Measurements from ENCODE around the gene DYNC1LI2. TPM values are rescaled to one million over a fixed set of nuclear protein-coding genes. Genes with fewer than 3 reads are reported as not detected.
"Not testable (repeated sequence)": the region's sequence is repeated elsewhere in the genome, so short reads cannot be mapped to it uniquely, and the experiment has no call there.

The DYNC1LI2 gene
- 10 to 100 TPM; 15.3 to 41.1 (median 16.6) TPM for polyA plus RNA-seq

DNA sequence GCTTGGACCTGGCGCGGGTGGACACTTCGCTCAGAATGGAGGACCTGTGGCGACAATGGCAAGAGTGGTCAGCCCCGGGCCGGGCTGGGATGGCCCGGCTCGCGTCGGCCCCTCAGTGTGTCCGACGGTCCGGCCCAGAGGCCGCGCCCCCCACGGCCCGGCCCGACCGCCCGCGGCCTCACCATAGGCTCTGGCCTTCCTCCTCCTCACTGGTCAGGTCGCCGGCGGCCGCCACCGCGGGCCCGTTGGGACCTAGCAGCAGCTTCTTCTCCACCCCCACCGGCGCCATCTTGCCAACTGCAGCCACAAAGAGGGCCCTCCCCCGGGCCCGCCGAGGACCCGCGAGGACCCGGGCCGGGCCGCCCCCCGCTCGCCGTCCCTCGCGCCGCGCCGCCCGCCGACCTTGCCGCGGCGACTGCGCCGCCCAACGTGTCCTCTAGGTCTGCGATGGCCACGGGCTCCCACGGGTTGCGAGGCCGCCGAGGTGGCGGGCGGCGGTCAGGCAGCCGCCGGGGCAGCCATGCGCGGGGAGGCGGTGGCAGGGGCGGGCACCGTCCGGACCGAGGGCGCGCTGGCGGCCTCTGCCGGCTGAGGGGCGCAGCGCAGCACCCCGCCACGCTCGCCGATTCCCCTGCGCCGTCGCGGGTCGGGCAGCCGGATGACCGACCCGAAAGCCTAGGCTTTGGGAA is at the start of gene DYNC1LI2:
Gene DYNC1LI2, minus strand, starts transcription at position 307 of the 689 bp plus-strand sequence. Its CDS starts 18 bp downstream, at position 289.
- DNase-seq: peak; percentile 85 to 87 (median 86)
- H3K4me3 Mint-ChIP-seq: peak within 1 kb of the TSS; percentile 87 to 96 (median 92)
- H3K27ac Mint-ChIP-seq: peak within 1 kb of the TSS; percentile 73 to 95 (median 90)
- peaks cover 41 to 45% of the 10 kb centered on the region in 2 donors for H3K4me1 Mint-ChIP-seq
- H3K27me3 Mint-ChIP-seq (ENCODE audit: low read depth in 3 of 3): peaks cover 0 to 14% (median 4%) of the 10 kb centered on the region in 3 donors
- no peaks in the 10 kb centered on the region for H3K9me3 Mint-ChIP-seq
- H3K36me3 Mint-ChIP-seq: peaks cover 0 to 9% (median 3%) of the 10 kb centered on the region in 3 donors

DNA sequence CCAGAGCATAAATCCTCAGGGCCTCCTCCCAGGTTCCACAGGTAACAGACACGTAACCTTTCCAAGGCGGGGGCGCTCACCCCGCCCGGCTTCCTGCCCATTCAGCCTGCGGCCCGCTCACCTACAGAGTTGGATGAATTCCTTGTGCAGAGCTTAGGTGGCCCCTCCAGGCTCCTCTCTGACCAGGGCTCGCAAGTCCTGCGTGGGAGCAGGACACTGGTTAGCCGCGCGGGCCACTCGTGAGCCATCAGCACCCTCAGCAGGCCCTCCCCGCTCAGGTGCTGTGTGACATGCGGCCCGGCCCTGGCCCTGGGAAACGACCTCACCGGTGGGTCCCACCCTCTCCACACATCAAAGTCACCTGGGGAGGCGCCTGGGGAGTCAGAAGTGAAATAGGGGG is 49.4 kb upstream of the DYNC1LI2 start:
- DNase-seq: no peak
- no peaks in the 10 kb centered on the region for H3K4me1 Mint-ChIP-seq
- H3K27me3 Mint-ChIP-seq (ENCODE audit: low read depth in 3 of 3): peaks cover 0 to under 1% (median 0%) of the 10 kb centered on the region in 3 donors
- H3K36me3 Mint-ChIP-seq: peaks cover 14 to 45% (median 17%) of the 10 kb centered on the region in 3 donors
- no peak overlapping the region for H3K27ac Mint-ChIP-seq
- H3K4me3 Mint-ChIP-seq: no peak overlapping the region
- no peaks in the 10 kb centered on the region for H3K9me3 Mint-ChIP-seq

DNA sequence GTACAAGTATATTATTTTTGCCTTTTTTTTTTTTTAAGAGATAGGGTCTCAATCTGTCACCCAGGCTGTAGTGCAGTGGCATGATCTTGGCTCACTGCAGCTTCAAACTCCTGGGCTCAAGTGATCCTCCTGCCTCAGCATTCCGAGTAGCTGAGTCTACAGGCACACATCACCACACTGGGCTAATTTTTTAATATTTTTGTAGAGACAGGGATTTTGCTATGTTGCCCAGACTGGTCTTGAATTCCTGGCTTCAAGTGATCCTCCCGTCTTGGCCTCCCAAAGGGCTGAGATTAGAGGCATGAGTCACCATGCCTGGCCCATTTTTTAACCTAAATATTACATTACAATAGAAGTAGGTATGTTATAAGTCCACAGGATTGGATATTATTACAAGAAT is 46.8 kb upstream of the DYNC1LI2 start:
- peak overlapping the region in 1 of 6 donors; percentile 30 for H3K27ac Mint-ChIP-seq
- H3K27me3 Mint-ChIP-seq (ENCODE audit: low read depth in 3 of 3): peaks cover 0 to 4% (median 0%) of the 10 kb centered on the region in 3 donors
- peaks cover 0 to 18% (median 5%) of the 10 kb centered on the region in 3 donors for H3K36me3 Mint-ChIP-seq
- H3K4me3 Mint-ChIP-seq: no peak overlapping the region
- no peak for DNase-seq
- no peaks in the 10 kb centered on the region for H3K9me3 Mint-ChIP-seq
- no peaks in the 10 kb centered on the region for H3K4me1 Mint-ChIP-seq

DNA sequence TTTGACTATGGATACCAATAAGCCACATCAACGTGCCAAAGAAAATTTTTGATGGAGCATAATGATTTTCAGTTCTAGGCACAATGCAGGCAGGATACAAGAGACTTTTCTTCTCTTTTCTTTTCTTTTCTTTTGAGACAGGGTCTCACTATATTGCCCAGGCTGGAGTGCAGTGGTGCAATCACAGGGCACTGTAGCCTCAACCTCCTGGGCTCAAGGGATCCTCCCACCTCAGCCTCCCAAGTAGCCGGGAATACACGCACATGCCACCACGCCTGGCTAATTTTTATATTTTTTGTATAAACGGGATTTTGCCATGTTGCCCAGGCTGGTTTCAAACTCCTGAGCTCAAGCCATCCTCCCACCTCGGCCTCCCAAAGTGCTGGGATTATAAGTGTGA is 42.6 kb upstream of the DYNC1LI2 start:
- H3K27me3 Mint-ChIP-seq (ENCODE audit: low read depth in 3 of 3); H3K9me3 Mint-ChIP-seq; H3K27ac Mint-ChIP-seq: not testable (repeated sequence)

DNA sequence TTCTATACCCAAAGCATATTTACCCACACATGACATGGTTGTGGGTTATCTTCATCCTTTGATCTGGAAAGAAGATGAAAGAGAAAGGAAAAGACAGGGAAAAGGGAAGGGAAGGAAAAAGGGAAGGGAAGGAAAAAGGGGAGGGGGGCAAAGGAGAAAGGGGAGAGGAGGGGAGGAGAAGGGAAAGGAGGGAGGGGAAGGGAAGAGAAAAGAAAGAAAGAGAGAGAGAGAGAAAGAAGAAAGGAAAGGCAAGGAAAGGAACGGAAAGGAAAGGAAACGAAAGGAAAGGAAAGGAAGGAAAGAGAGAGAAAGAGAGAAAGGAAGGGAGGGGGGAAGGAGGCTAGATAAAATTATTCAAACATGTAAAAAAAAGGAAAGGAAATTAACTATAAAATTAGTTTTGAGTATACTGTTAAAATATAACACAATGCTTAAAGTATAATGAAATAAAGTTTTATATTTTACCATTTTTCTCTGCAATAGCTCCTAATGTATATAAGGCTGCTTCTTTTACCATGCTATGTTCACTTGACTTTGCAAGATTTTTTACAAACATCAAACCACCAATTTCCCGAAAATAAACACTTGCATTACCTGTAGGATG is 38.8 kb upstream of the DYNC1LI2 start:
- Mint-ChIP-seq H3K9me3 (no peaks in the 10 kb centered on the region), H3K4me3 (no peak overlapping the region), H3K4me1 (no peaks in the 10 kb centered on the region), H3K27me3 (ENCODE audit: low read depth in 3 of 3) (no peaks in the 10 kb centered on the region), H3K27ac (no peak overlapping the region), H3K36me3 (no peaks in the 10 kb centered on the region)
- DNase-seq: no peak

More for the DNA sequence above, 42.6 kb upstream of the DYNC1LI2 start:
- not testable (repeated sequence) for H3K4me1 Mint-ChIP-seq, DNase-seq, H3K4me3 Mint-ChIP-seq, H3K36me3 Mint-ChIP-seq

DNA sequence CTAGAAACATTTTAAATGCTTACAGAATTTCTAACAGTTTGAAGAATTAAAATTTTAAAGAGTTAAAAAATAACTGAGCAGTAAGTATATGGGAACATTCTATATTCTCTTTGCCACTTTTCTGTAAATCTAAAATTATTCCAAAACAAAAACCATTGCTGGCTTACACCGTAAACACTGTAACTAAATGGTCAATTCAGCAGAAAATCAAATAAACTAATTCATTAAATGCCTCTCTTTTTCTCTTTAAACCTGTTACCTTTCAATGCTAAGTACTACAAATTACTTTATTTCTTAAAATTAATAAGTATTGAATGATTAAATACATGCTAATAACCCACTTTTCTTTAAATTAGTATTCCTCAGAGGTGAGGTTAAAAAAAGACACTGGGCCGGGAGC is 36.0 kb upstream of the DYNC1LI2 start:
- Mint-ChIP-seq H3K27ac (no peak overlapping the region), H3K27me3 (ENCODE audit: low read depth in 3 of 3) (no peaks in the 10 kb centered on the region), H3K36me3 (no peaks in the 10 kb centered on the region), H3K4me1 (no peaks in the 10 kb centered on the region), H3K9me3 (no peaks in the 10 kb centered on the region), H3K4me3 (no peak overlapping the region)
- no peak for DNase-seq

DNA sequence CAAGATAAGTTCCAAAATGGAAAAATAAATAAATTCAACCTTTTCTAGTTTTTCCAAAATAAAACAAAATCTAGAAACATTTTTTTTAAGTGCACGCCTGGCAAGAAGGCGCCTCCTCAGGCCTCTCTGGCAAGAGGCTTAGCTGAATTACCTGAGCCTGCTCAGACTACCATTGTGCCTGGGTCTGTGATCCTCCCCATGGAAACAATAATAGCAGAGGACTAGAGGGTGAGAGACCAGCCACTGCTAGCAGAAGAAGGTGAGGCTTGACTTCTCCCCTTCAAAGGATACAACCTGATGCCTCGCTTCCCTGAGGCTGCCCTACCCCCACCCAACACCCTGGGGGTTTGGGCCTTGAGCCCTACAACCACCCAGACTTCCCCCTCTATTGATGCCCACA is 35.1 kb upstream of the DYNC1LI2 start:
- no peaks in the 10 kb centered on the region for H3K36me3 Mint-ChIP-seq
- H3K27me3 Mint-ChIP-seq (ENCODE audit: low read depth in 3 of 3): no peaks in the 10 kb centered on the region
- H3K9me3 Mint-ChIP-seq: no peaks in the 10 kb centered on the region
- no peaks in the 10 kb centered on the region for H3K4me1 Mint-ChIP-seq
- H3K4me3 Mint-ChIP-seq: no peak overlapping the region
- H3K27ac Mint-ChIP-seq: no peak overlapping the region
- no peak for DNase-seq

DNA sequence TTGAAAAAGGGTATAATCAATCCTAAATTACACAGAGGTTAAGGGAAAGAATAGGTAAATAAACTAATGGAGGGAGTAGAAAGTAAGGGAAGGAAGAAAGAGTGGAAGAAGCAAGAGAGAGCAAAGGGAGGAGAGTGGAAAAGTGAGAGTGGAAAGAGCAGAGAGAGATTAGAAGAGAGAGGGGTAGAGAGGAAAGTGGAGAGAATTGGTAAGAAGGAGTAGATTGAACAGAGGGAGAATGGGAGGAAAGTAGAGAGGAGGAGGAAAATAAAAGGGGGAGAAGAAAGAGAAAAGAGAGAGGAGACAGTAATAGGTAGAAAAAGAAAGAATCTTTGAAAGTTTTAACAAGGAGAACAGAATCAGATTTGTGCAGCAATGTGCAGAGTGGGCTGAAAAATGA is 25.0 kb upstream of the DYNC1LI2 start:
- no peaks in the 10 kb centered on the region for H3K9me3 Mint-ChIP-seq
- peaks cover 0 to 20% (median 3%) of the 10 kb centered on the region in 3 donors for H3K36me3 Mint-ChIP-seq
- H3K27me3 Mint-ChIP-seq (ENCODE audit: low read depth in 3 of 3): no peaks in the 10 kb centered on the region
- H3K4me1 Mint-ChIP-seq: no peaks in the 10 kb centered on the region
- H3K27ac Mint-ChIP-seq: no peak overlapping the region
- no peak for DNase-seq
- no peak overlapping the region for H3K4me3 Mint-ChIP-seq

DNA sequence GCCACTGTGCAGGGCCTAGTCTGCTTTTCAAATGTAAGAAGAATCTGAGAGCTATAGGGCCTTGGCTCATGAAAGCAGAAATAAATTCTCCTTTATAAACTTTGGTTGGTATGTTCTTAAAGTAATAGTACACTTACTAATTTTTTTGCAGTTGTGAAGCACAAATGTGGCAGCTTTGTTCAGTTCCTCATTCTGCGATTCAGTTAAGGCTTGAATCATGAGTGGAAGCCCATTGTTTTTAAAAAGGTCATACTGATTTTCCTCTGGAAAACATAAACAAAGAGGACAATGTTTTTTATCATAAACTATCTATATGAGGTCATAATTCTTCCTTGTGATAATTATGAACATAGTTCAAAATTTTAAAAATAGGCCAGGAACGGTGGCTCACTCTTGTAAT is 23.6 kb upstream of the DYNC1LI2 start:
- Mint-ChIP-seq H3K4me1 (no peaks in the 10 kb centered on the region), H3K9me3 (no peaks in the 10 kb centered on the region), H3K36me3 (peaks cover 0 to 20% (median 3%) of the 10 kb centered on the region in 3 donors), H3K27ac (no peak overlapping the region), H3K4me3 (no peak overlapping the region), H3K27me3 (ENCODE audit: low read depth in 3 of 3) (no peaks in the 10 kb centered on the region)
- DNase-seq: no peak

DNA sequence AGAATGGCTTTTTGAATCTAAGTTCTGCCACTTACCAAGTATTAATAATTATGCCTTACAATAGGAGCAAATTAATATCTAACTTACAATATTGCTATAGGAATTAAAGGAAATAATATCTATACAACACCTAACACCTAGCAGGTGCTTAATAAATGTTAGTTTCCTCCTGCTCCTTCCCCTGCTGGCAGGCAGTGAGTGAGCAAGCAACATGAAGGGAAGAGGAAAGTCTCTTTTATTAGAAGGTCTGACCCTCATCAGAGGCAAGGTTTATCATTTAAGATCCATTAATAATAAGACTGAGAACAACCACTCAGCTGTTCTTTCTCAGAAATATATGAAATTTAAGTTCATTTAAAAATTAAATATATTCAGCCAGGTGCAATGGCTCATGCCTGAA is 6.7 kb upstream of the DYNC1LI2 start:
- Mint-ChIP-seq H3K36me3 (peaks cover 0 to 3% (median 0%) of the 10 kb centered on the region in 3 donors), H3K4me3 (no peak overlapping the region), H3K4me1 (no peaks in the 10 kb centered on the region), H3K27me3 (ENCODE audit: low read depth in 3 of 3) (peaks cover 0 to 4% (median 1%) of the 10 kb centered on the region in 3 donors), H3K27ac (no peak overlapping the region), H3K9me3 (no peaks in the 10 kb centered on the region)
- no peak for DNase-seq

DNA sequence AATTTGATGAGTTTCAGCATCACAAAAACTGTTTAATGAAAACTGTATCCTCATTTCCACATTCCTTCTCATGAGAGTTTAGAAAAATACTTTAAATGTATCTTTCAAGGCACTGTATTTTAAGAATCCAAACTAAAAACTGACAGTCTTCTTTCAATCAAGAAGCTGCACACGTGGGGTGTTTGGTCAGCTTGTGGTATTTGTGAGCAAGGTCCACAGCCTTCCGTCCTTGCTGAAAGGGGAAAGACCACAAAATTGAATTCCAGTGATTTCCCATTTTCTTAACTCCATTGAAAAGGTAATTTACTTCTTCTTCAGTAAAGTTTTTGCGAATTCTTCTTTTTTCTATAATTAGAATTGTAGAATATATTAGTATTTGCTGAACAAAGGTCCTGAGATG is 3.4 kb upstream of the DYNC1LI2 start:
- Mint-ChIP-seq H3K4me1 (peaks cover 17 to 20% of the 10 kb centered on the region in 2 donors), H3K27me3 (ENCODE audit: low read depth in 3 of 3) (peaks cover 0 to 14% (median 5%) of the 10 kb centered on the region in 3 donors), H3K9me3 (no peaks in the 10 kb centered on the region), H3K27ac (no peak overlapping the region), H3K36me3 (peaks cover 0 to 3% (median 0%) of the 10 kb centered on the region in 3 donors), H3K4me3 (no peak overlapping the region)
- no peak for DNase-seq

DNA sequence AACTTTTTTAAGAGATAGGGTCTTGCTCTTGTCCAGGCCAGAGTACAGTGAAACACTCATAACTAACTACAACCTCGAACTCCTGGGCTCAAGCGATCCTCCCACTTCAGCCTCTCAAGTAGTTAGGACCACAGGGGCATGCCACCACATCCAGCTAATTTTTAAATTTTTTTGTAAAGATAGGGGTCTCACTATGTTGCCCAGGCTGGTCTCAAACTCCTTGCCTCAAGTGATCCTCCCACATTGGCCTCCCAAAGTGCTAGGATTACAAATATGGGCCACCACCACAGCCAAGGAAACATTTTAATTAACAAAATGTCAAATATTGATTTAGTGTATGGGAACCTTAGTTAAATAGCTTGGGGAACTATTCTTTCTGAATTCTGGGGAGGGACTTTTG is 2.8 kb upstream of the DYNC1LI2 start:
- Mint-ChIP-seq H3K27me3 (ENCODE audit: low read depth in 3 of 3) (peaks cover 0 to 14% (median 5%) of the 10 kb centered on the region in 3 donors), H3K4me1 (peaks cover 23 to 26% of the 10 kb centered on the region in 2 donors), H3K27ac (no peak overlapping the region), H3K9me3 (no peaks in the 10 kb centered on the region), H3K4me3 (no peak overlapping the region), H3K36me3 (peaks cover 0 to 3% (median 2%) of the 10 kb centered on the region in 3 donors)
- no peak for DNase-seq

DNA sequence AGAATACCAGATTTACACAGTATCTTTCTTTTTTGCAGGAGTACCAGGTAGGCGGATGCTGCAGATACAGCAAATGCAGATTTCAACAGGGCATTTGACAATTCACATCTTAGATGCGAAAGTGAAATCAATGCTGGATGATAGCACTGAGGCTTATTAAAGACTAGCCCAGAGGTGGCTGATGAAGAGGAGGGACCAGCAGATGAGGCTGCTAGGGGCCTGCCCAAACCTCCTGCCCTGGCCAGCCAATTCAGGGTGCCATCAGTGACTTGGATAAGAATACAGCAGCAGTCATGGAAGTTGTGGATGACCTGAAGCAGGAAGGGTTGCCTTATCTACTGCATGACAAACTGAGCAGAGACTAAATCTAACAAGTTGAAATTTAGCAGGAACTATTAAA is 1.5 kb upstream of the DYNC1LI2 start:
- Mint-ChIP-seq H3K36me3 (peaks cover 0 to 9% (median 3%) of the 10 kb centered on the region in 3 donors), H3K4me1 (peaks cover 32 to 36% of the 10 kb centered on the region in 2 donors), H3K9me3 (no peaks in the 10 kb centered on the region), H3K4me3 (no peak overlapping the region), H3K27ac (no peak overlapping the region), H3K27me3 (ENCODE audit: low read depth in 3 of 3) (peaks cover 0 to 14% (median 4%) of the 10 kb centered on the region in 3 donors)
- DNase-seq: no peak

DNA sequence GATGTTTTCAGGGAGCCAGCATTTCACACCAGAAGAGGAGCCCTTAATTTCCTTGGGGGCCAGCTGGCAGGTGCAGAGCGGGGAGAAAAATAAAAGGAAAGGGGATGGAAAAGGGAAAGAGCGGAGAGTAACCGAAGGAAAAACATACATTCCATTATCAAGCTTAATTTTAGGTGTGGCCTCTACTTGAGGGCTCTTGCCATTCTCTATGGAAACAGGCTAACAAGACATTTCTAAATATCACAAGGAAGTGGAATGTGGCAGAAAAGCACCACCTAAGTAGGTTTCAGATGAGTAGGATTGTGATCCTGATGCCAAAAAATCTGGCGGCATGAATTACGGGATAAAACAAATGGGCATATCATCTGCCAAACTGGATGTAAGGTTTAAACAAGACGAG is 970 bp upstream of the DYNC1LI2 start:
- H3K4me3 Mint-ChIP-seq: peak overlapping the region; percentile 77 to 83 (median 80)
- no peaks in the 10 kb centered on the region for H3K9me3 Mint-ChIP-seq
- H3K4me1 Mint-ChIP-seq: peaks cover 32 to 36% of the 10 kb centered on the region in 2 donors
- peaks cover 0 to 14% (median 4%) of the 10 kb centered on the region in 3 donors for H3K27me3 Mint-ChIP-seq (ENCODE audit: low read depth in 3 of 3)
- peaks cover 0 to 9% (median 3%) of the 10 kb centered on the region in 3 donors for H3K36me3 Mint-ChIP-seq
- no peak for DNase-seq
- peak overlapping the region in 5 of 6 donors; percentile 73 to 89 (median 86) for H3K27ac Mint-ChIP-seq
